ENCODE results near the gene UBAC1.

Gene UBAC1

DNA sequence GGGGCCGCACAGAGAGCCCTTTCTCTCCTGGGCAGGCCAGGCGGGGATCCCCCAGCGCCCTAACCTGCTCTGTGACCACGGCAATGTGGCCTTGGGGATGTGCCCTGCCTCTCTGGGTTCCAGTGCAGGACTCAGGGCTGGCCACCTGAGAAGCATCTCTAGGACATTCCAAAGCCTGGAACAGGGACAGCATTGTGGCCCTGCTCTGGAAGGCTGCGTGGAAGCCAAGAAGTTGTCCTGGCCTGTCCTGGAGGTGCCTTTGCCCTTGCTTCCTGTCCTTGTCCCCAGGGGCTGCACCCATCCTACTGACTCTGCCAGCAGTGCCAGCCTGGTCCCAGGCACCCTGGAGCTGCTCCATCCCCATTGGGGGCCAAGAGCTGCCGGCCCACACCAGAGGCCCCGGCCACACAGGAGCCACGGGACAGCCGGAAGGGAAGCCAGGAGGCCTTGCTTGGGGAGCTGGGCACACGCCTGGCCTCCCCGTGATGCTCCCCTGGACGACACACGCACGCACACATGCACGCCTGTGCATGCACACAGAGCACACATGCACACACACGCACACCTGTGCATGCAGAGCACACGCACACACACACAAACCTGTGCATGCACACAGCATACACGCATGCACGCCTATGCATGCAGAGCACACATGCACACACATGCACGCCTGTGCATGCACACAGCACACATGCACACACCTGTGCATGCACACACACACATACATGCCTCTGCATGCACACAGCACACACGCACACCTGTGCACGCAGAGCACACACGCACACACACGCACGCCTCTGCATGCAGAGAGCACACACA is 33.8 kb downstream of the UBAC1 start:
- DNase-seq, result no peak
- TF ChIP-seq, protein P1, sequence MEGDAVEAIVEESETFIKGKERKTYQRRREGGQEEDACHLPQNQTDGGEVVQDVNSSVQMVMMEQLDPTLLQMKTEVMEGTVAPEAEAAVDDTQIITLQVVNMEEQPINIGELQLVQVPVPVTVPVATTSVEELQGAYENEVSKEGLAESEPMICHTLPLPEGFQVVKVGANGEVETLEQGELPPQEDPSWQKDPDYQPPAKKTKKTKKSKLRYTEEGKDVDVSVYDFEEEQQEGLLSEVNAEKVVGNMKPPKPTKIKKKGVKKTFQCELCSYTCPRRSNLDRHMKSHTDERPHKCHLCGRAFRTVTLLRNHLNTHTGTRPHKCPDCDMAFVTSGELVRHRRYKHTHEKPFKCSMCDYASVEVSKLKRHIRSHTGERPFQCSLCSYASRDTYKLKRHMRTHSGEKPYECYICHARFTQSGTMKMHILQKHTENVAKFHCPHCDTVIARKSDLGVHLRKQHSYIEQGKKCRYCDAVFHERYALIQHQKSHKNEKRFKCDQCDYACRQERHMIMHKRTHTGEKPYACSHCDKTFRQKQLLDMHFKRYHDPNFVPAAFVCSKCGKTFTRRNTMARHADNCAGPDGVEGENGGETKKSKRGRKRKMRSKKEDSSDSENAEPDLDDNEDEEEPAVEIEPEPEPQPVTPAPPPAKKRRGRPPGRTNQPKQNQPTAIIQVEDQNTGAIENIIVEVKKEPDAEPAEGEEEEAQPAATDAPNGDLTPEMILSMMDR (IDR thresholded peaks at IDR 0.05), result no peak
- H3K36me3 Mint-ChIP-seq (ENCODE audit: low read depth), result peaks cover 26% of the 10 kb centered on the region
- no peak overlapping the region for H3K4me3 Mint-ChIP-seq
- no peak overlapping the region for H3K27ac Mint-ChIP-seq
- no peaks in the 10 kb centered on the region for H3K9me3 Mint-ChIP-seq
- no peaks in the 10 kb centered on the region for H3K27me3 Mint-ChIP-seq (ENCODE audit: low read depth, poor library complexity)
- H3K4me1 Mint-ChIP-seq, result peaks cover 8% of the 10 kb centered on the region

- no peaks in the 10 kb centered on the region for H3K9me3 Mint-ChIP-seq
- no peak overlapping the region for H3K4me3 Mint-ChIP-seq
- TF ChIP-seq, protein P1 (IDR thresholded peaks at IDR 0.05), result no peak
- no peak for DNase-seq
- H3K27me3 Mint-ChIP-seq (ENCODE audit: low read depth, poor library complexity), result no peaks in the 10 kb centered on the region
- peaks cover 20% of the 10 kb centered on the region for H3K36me3 Mint-ChIP-seq (ENCODE audit: low read depth)
- H3K4me1 Mint-ChIP-seq, result peaks cover 8% of the 10 kb centered on the region
- no peak overlapping the region for H3K27ac Mint-ChIP-seq
These were observed 34.6 kb downstream of the UBAC1 start for GRCh38 chr9:135926402-135927194.

- H3K4me1 Mint-ChIP-seq, result peaks cover 8% of the 10 kb centered on the region
- H3K36me3 Mint-ChIP-seq (ENCODE audit: low read depth), result peaks cover 14% of the 10 kb centered on the region
- H3K27me3 Mint-ChIP-seq (ENCODE audit: low read depth, poor library complexity), result no peaks in the 10 kb centered on the region
- H3K9me3 Mint-ChIP-seq, result no peaks in the 10 kb centered on the region
- no peak for DNase-seq
- peak overlapping the region; percentile 77 for H3K27ac Mint-ChIP-seq
- no peak overlapping the region for H3K4me3 Mint-ChIP-seq
- TF ChIP-seq, protein P1 (IDR thresholded peaks at IDR 0.05), result no peak
These were observed 35.6 kb downstream of the UBAC1 start for GRCh38 chr9:135925496-135926133.

- peaks cover 14% of the 10 kb centered on the region for H3K36me3 Mint-ChIP-seq (ENCODE audit: low read depth)
- H3K9me3 Mint-ChIP-seq, result no peaks in the 10 kb centered on the region
- DNase-seq, result no peak
- H3K27ac Mint-ChIP-seq, result peak overlapping the region; percentile 77
- no peak overlapping the region for H3K4me3 Mint-ChIP-seq
- peaks cover 8% of the 10 kb centered on the region for H3K4me1 Mint-ChIP-seq
- TF ChIP-seq, protein P1 (IDR thresholded peaks at IDR 0.05), result no peak
- H3K27me3 Mint-ChIP-seq (ENCODE audit: low read depth, poor library complexity), result no peaks in the 10 kb centered on the region
These were observed 36.4 kb downstream of the UBAC1 start for GRCh38 chr9:135924628-135925338.

DNA sequence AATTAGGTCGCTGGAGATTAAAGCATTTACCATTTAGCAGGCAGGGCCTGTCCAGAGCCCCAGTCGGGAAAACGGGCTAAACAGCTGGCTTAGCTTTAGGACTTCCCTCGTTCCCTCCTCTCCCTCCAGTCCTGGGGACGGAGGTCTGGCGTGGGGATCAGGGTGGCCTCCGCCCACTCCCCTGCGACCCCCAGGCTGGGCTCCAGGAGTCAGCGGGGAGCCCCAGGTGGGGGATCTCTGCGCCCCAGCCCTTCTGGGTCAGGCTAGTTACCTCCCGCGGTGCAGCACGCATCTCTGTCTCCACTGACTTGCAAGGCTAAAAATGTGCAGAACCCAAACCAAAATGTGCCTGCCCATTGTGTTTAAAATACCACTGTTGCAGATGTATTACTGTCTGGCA is 37.7 kb downstream of the UBAC1 start:
- Mint-ChIP-seq H3K27ac (no peak overlapping the region), H3K36me3 (ENCODE audit: low read depth) (peaks cover 22% of the 10 kb centered on the region), H3K4me3 (no peak overlapping the region), H3K9me3 (peaks cover 9% of the 10 kb centered on the region), H3K4me1 (peaks cover 8% of the 10 kb centered on the region), H3K27me3 (ENCODE audit: low read depth, poor library complexity) (no peaks in the 10 kb centered on the region)
- TF ChIP-seq, protein P1 (IDR thresholded peaks at IDR 0.05), result no peak
- no peak for DNase-seq

All from nephron progenitor cell (in vitro differentiated cells).